HG03457 (cell line): ENCODE data around the gene PIM1.

Source experiments
- ATAC-seq: cut with Tn5 transposase; IDR thresholded peaks from one replicate; pipeline ENCODE4 v1.9.1; 2021; ENCODE audit warnings: moderate number of reproducible peaks; ENCODE audit not compliant: unreplicated experiment

Gene PIM1

GRCh38 chr6:37218061-37218460 lies 48.1 kb downstream of the PIM1 start:
- ATAC-seq = no peak

GRCh38 chr6:37218511-37218910 lies 48.6 kb downstream of the PIM1 start:
- no peak for ATAC-seq

- no peak for ATAC-seq
Observed at GRCh38 chr6:37221585-37222124, 51.7 kb downstream of the PIM1 start.

GRCh38 chr6:37222125-37222967 lies 52.4 kb downstream of the PIM1 start:
- ATAC-seq = peak; percentile 85

GRCh38 chr6:37222992-37223391 lies 53.0 kb downstream of the PIM1 start:
- ATAC-seq = no peak
